Measurements from ENCODE around the gene SPTLC3.
A peak's percentile ranks its signal among the peaks of the same experiment; 100 is the strongest.

SPTLC3 gene

DNA sequence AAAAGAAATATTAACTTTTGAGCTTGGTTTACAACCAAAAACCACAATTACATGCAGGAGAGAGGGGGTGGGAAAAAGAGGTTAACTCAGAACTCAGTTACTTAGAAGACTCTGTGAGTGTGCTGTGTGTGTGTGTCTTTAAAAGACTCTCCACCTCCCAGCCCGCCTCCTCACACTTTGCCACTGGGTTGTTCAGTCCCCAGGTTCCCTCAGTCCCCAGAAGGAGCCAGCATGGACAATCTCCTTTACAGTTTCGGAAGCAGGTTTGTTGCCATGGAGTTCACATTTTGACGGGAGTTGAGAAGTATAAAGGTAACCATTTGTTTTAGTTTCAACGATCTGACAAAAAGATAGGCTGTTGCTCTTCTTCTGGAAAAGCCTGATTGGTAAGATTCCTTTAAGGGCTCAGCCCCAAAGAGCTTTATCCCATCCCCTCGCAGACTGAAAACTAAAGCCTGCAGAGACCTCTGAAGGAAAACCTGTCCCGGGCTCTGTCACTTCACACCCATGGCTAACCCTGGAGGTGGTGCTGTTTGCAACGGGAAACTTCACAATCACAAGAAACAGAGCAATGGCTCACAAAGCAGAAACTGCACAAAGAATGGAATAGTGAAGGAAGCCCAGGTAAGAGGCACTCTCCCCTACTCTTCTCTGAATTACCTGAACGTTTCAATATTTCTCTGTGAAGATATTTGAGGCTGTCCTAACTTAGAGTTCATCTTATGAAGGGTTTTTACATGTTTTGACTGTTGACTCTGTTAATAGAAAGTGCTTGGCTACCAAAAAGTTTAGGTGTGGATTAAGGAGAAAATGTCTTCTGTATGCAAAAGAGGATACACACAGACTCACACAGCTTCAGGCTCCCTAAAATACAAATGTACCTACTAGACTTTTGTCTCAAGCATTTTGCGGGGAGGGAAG is at the start of gene SPTLC3:
SPTLC3 (plus strand) TSS at position 212 of the 921 bp plus-strand sequence; CDS start at position 508, 296 bp downstream.
- Histone ChIP-seq H3K4me3 (ENCODE audit: low read length) (peak within 1 kb of the TSS; percentile 3; the same call in 1 of the 2 replicates), H3K9ac (ENCODE audit: low read length) (no peak within 1 kb of the TSS)

DNA sequence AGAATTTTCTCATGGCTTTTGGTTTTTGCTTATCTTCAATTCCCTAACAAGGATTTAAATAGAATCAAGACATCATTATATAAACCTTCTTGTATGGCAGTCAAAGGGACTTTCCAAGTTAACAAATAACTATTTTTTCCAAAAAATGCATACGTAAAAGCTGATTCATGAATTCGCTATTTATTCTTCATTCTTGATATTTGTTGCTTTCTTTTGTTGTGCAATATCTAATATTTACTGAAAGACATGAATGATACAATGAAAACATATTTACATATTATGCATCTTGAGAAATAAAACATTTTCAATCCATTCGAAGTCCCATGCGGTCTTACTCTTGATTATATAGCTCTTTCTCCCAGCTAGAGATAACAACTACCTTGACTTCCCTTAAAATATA is 47.0 kb upstream of the SPTLC3 start:
- no peaks in the 10 kb centered on the region for H3K9me3 ChIP-seq (ENCODE audit: insufficient read depth, low read length)
- TF ChIP-seq, protein P1, sequence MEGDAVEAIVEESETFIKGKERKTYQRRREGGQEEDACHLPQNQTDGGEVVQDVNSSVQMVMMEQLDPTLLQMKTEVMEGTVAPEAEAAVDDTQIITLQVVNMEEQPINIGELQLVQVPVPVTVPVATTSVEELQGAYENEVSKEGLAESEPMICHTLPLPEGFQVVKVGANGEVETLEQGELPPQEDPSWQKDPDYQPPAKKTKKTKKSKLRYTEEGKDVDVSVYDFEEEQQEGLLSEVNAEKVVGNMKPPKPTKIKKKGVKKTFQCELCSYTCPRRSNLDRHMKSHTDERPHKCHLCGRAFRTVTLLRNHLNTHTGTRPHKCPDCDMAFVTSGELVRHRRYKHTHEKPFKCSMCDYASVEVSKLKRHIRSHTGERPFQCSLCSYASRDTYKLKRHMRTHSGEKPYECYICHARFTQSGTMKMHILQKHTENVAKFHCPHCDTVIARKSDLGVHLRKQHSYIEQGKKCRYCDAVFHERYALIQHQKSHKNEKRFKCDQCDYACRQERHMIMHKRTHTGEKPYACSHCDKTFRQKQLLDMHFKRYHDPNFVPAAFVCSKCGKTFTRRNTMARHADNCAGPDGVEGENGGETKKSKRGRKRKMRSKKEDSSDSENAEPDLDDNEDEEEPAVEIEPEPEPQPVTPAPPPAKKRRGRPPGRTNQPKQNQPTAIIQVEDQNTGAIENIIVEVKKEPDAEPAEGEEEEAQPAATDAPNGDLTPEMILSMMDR (IDR thresholded peaks at IDR 0.05; ENCODE audit: low read depth, low read length): no peak
- TF ChIP-seq EZH2phosphoT487 (IDR thresholded peaks at IDR 0.05; ENCODE audit: low read depth): no peak
- H3K4me1 ChIP-seq (ENCODE audit: low read length): no peaks in the 10 kb centered on the region
- no peak overlapping the region for H3K9ac ChIP-seq (ENCODE audit: low read length)
- no peaks in the 10 kb centered on the region for H3K36me3 ChIP-seq (replicated peaks; ENCODE audit: low read depth, low read length)
- H3K27ac ChIP-seq (ENCODE audit: low read length): no peak overlapping the region
- no peak overlapping the region for H3K4me3 ChIP-seq (ENCODE audit: low read length)
- no peak overlapping the region for H3K4me2 ChIP-seq (ENCODE audit: low read length)
- H4K20me1 ChIP-seq (ENCODE audit: insufficient read depth, low read length): no peaks in the 10 kb centered on the region
- H2AFZ ChIP-seq (ENCODE audit: low read depth, low read length): no peak overlapping the region
- H3K27me3 ChIP-seq (ENCODE audit: low read depth, low read length): peaks cover 21% of the 10 kb centered on the region; the same call in 1 of the 2 replicates
- H3K79me2 ChIP-seq (ENCODE audit: low read length): no peaks in the 10 kb centered on the region

More for the DNA sequence above, at the start of gene SPTLC3:
- H4K20me1 ChIP-seq (ENCODE audit: insufficient read depth, low read length): 0 out of 2 replicates have a peak, but pooled peaks cover 7% of the 10 kb centered on the region
- H3K27ac ChIP-seq (ENCODE audit: low read length): no peak within 1 kb of the TSS
- peaks cover 14% of the 10 kb centered on the region for H3K4me1 ChIP-seq (ENCODE audit: low read length)
- peaks cover 83% of the 10 kb centered on the region for H3K27me3 ChIP-seq (ENCODE audit: low read depth, low read length)
- H3K9me3 ChIP-seq (ENCODE audit: insufficient read depth, low read length): no peaks in the 10 kb centered on the region
- H2AFZ ChIP-seq (ENCODE audit: low read depth, low read length): no peak within 1 kb of the TSS
- H3K36me3 ChIP-seq (replicated peaks; ENCODE audit: low read depth, low read length): no peaks in the 10 kb centered on the region
- peak within 1 kb of the TSS; percentile 41 for H3K4me2 ChIP-seq (ENCODE audit: low read length)
- no peak; the same call in 1 of the 2 replicates for TF ChIP-seq EZH2phosphoT487 (IDR thresholded peaks at IDR 0.05; ENCODE audit: low read depth)
- TF ChIP-seq, protein P1 (IDR thresholded peaks at IDR 0.05; ENCODE audit: low read depth, low read length): no peak
- no peaks in the 10 kb centered on the region for H3K79me2 ChIP-seq (ENCODE audit: low read length)

DNA sequence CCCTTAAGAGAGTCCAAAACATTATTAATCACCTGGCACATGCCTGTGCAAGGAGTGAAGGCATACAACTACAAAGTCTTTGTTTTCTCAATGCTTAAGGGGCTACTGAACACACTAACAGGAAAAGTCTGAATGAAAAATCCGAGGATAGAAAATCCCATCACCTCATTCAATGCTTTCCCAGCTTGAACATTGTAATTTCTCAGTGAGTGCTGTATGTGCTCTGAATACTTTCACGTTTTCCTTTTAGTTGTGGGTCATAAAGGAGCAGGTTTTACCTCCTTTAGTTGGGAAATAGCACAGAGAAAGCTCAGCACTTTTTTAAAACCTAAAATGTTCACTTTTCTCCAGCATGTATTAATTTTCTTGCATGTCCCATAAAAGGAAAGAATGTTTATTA is 45.9 kb upstream of the SPTLC3 start:
- no peaks in the 10 kb centered on the region for H3K4me1 ChIP-seq (ENCODE audit: low read length)
- no peak overlapping the region for H2AFZ ChIP-seq (ENCODE audit: low read depth, low read length)
- H3K4me2 ChIP-seq (ENCODE audit: low read length): no peak overlapping the region
- TF ChIP-seq EZH2phosphoT487 (IDR thresholded peaks at IDR 0.05; ENCODE audit: low read depth): no peak
- TF ChIP-seq, protein P1 (IDR thresholded peaks at IDR 0.05; ENCODE audit: low read depth, low read length): no peak
- peaks cover 25% of the 10 kb centered on the region; the same call in 1 of the 2 replicates for H3K27me3 ChIP-seq (ENCODE audit: low read depth, low read length)
- no peak overlapping the region for H3K4me3 ChIP-seq (ENCODE audit: low read length)
- H3K27ac ChIP-seq (ENCODE audit: low read length): no peak overlapping the region
- H3K36me3 ChIP-seq (replicated peaks; ENCODE audit: low read depth, low read length): no peaks in the 10 kb centered on the region
- no peaks in the 10 kb centered on the region for H4K20me1 ChIP-seq (ENCODE audit: insufficient read depth, low read length)
- no peak overlapping the region for H3K9ac ChIP-seq (ENCODE audit: low read length)
- no peaks in the 10 kb centered on the region for H3K9me3 ChIP-seq (ENCODE audit: insufficient read depth, low read length)
- no peaks in the 10 kb centered on the region for H3K79me2 ChIP-seq (ENCODE audit: low read length)

DNA sequence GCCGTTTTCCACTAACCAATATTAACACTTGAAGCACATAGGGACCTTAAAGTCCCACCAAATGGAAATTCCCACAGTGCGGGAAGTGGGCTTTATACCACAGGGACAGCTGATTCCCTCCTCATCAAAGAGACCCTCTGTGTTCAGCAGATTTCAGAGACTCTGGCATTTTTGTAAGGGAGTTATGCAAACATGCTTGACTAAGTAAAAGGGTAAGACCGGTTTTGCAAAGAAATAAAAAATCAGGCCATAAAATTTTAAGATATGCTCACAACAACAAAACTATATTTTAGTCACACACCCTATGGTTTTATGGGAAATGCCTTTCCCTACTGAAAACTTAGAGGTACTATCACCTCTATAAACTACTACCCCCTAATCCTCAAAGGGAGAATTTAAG is 45.4 kb upstream of the SPTLC3 start:
- Histone ChIP-seq H3K9me3 (ENCODE audit: insufficient read depth, low read length) (no peaks in the 10 kb centered on the region), H3K27me3 (ENCODE audit: low read depth, low read length) (peaks cover 25% of the 10 kb centered on the region; the same call in 1 of the 2 replicates), H2AFZ (ENCODE audit: low read depth, low read length) (no peak overlapping the region), H3K4me3 (ENCODE audit: low read length) (no peak overlapping the region), H3K36me3 (replicated peaks; ENCODE audit: low read depth, low read length) (no peaks in the 10 kb centered on the region), H3K9ac (ENCODE audit: low read length) (no peak overlapping the region), H3K4me2 (ENCODE audit: low read length) (no peak overlapping the region), H3K27ac (ENCODE audit: low read length) (no peak overlapping the region), H4K20me1 (ENCODE audit: insufficient read depth, low read length) (no peaks in the 10 kb centered on the region), H3K79me2 (ENCODE audit: low read length) (no peaks in the 10 kb centered on the region), H3K4me1 (ENCODE audit: low read length) (no peaks in the 10 kb centered on the region)
- TF ChIP-seq, protein P1 (IDR thresholded peaks at IDR 0.05; ENCODE audit: low read depth, low read length): no peak
- TF ChIP-seq EZH2phosphoT487 (IDR thresholded peaks at IDR 0.05; ENCODE audit: low read depth): no peak

Measured in OCI-LY3 (cell line).